Fibroblast of skin of abdomen (primary cell): Measurements from ENCODE around the gene SLC35F4.
"Not testable (repeated sequence)": the region's sequence is repeated elsewhere in the genome, so short reads cannot be mapped to it uniquely, and the experiment has no call there.

ENCODE experiments used
- DNase-seq: peaks from one replicate; pipeline ENCODE4 v3.0.0-alpha.2; 2013

The SLC35F4 gene

GRCh38 chr14:57722141-57722540 is 143.8 kb downstream of the SLC35F4 start:
- DNase-seq, result not testable (repeated sequence)

GRCh38 chr14:57714487-57714931 is 151.4 kb downstream of the SLC35F4 start:
- no peak for DNase-seq

DNA sequence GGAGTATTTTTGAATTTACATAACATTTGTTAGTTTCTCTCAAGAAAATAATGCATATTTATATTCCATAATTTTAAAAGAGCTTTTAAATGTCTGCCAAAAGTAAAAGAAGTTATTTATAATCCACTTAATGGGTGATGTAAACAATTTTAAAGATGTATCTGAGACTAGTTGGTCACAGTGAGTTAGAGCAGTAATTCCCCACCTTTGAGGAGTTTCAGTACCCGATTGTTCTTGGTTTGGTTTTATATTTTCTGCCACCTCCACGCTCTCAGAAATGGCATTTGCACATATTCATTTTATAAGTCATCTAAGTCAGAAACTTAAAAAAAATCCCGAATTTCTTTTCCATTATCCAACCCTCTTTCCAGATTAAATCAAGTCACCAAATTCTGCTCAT is 153.2 kb downstream of the SLC35F4 start:
- no peak for DNase-seq

DNA sequence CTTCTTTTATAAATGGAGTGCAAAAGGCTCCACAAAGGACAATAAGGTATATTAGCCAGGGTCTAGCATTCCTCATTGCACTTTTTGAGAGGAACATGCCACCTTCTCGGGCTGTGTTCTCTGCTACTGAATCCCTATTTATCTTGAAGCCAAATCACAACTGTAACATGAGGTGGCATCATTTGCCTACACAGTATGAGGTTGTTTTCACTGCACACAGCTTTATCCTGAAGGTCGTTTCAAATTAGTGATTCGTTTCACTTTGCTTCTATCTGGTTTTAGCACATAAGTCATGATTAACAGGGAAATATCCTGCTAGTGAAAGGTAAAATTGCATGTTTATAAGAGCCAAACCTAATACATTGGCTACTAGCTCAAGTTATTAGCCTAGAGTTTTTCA is 153.8 kb downstream of the SLC35F4 start:
- DNase-seq, result no peak

- DNase-seq, result no peak
Observed at GRCh38 chr14:57709909-57710308, 156.0 kb downstream of the SLC35F4 start.

- not testable (repeated sequence) for DNase-seq
Observed at GRCh38 chr14:57709086-57709485, 156.8 kb downstream of the SLC35F4 start.

GRCh38 chr14:57707219-57707618 is 158.7 kb downstream of the SLC35F4 start:
- no peak for DNase-seq

DNA sequence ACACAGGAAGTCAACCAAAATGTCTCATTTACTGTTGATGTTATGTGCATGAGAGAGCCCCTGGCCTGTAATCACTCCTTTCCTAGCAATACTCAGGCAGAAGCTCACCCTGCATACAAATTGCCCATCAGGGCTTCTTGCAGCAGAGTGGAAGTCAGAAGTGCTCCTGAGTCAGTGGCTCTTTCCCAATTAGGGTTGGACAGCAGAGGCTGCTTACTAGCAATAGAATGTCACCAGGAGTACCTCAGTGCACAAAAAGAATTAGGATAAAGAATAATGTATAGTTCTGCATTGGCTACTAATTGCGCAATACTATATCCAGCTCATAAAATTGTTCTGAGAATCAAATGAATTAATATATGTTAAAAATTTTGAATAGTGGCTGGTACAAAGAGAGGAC is 161.1 kb downstream of the SLC35F4 start:
- no peak for DNase-seq

DNA sequence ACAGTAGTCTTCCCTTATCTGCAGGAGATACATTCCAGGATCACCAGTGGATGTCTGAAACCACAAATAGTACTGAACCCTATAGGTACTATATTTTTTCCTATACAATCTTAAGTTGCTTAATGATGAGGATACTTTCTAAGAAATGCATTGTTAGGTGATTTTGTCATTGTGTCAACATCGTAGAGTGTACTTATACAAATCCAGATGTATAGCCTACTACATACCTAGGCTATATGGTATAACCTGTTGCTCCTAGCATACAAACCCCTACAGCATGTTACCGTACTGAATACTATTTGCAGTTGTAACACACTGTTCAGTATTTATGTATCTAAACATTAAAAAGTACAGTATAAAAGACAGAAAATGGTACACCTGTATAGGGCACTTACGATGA is 165.9 kb downstream of the SLC35F4 start:
- DNase-seq, result no peak

- peak; percentile 49 for DNase-seq
Observed at GRCh38 chr14:57692671-57693070, 173.2 kb downstream of the SLC35F4 start.

GRCh38 chr14:57687416-57687815 is 178.5 kb downstream of the SLC35F4 start:
- no peak for DNase-seq

GRCh38 chr14:57686304-57686703 is 179.6 kb downstream of the SLC35F4 start:
- no peak for DNase-seq

- DNase-seq, result no peak
Observed at GRCh38 chr14:57671021-57671420, 194.9 kb downstream of the SLC35F4 start.

DNA sequence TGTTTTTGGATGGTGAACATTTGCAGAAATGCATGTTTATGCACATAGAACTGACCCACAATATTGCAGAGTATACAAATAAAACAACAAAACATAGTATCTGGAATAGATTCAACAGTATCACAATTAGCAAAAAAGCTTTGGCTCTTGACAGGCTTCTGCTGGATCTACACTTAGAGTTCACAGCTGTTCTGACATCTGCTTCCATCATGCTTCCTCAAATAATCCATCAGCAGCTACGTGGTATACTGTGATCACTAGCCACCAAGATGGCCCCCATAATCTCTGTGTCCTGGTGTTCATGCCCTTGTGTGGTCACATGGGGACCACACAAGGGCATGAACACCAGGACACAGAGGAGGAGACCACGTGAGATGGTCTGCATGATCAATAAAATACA is 205.7 kb downstream of the SLC35F4 start:
- no peak for DNase-seq

GRCh38 chr14:57659052-57659451 is 206.8 kb downstream of the SLC35F4 start:
- no peak for DNase-seq

DNA sequence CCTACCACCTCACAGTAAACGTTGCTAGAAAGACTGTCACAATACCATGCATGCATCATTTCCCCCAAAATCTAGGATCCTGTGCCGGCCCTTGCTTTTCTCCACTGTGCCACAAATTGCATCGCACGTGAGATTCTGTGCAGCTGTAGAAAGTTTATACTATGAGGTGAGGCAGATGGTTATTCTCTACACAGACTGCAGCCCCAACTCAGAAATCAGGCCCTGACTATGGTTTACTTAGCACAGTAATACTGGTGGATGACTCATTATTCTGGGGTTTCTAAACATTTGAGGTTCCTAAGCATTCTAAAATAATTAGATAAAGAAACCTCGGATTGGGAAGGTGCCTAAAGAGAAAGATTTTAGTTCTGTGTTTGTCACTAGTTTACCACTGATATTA is 208.4 kb downstream of the SLC35F4 start:
- DNase-seq, result peak; percentile 40

GRCh38 chr14:57656853-57657252 is 209.0 kb downstream of the SLC35F4 start:
- DNase-seq, result no peak

- DNase-seq, result peak; percentile 16
Observed at GRCh38 chr14:57652769-57653168, 213.1 kb downstream of the SLC35F4 start.

DNA sequence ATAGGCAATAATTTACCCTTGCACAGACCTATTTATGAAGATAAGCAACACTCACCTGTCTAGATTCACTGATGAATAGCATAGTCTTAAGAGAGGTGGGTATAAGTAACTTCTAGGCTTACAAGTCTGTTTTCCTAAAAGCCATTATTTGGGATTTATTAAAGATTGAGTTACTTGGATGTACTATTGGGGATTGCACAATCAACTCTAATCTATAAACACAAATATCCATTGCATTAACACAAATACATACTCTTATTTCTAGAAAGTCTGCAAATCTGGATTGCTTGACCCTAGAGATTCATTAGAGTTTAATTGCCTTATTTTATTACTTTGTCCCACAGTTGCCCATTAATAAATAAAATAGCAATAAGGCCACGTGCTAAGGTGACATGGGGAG is 224.1 kb downstream of the SLC35F4 start:
- no peak for DNase-seq

DNA sequence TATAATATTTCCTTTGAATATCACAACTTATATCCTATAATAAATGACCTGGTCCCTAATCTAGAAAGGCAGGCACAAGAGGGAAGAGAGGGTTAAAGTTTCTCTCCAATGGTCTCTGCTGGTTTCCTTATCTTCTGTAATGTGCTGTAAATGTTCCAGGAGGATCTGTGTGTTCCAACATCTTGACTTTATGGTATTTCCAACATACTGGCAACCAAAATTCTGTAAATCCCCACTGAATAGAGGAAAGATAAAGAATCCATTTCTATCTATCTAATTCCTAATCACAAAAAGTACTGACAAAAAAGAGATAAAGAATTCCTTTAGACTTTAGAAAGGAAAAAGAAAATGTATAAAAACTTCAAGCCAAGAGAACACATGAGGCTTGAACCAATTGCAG is 225.9 kb downstream of the SLC35F4 start:
- DNase-seq, result no peak

- DNase-seq, result no peak
Observed at GRCh38 chr14:57637901-57638300, 228.0 kb downstream of the SLC35F4 start.

DNA sequence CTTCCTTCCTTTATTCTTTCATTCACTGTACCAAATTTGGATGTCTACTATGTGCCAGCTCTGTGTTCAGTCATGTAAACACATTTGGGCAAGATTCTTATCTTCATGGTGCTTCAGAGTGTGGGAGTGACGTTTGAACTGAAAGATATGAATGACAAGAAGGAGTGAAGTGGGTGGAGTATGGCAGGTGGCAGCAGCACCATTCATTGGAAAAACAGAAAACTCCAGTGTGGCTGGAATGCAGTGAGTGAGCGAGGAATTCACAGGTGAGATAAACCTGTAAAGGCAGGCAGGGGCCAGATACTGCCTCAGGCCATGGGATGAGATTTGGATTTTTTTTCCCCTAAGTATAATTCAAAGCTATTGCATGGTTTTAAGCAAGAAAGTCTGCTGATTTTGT is 231.6 kb downstream of the SLC35F4 start:
- no peak for DNase-seq

DNA sequence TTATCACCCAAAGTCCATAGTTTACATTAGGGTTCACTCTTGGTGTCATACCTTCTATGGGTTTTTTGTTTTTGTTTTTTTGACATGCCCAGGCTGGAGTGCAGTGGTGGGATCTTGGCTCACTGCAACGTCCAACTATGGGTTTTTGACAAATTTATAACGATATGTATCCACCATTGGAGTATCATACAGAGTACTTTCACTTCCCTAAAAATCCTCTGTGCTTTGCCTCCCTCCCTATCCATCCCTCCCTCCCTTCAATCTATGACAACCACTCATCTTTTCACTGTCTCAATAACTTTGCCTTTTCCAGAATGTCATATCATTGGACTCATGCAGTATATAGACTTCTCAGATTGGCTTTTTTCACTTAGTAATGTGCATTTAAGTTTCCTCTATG is 233.2 kb downstream of the SLC35F4 start:
- DNase-seq, result no peak

- no peak for DNase-seq
Observed at GRCh38 chr14:57617510-57617909, 248.4 kb downstream of the SLC35F4 start.

- DNase-seq, result no peak
Observed at GRCh38 chr14:57612946-57613345, 252.9 kb downstream of the SLC35F4 start.
